ENCODE results near the gene SOBP.

The SOBP gene

DNA sequence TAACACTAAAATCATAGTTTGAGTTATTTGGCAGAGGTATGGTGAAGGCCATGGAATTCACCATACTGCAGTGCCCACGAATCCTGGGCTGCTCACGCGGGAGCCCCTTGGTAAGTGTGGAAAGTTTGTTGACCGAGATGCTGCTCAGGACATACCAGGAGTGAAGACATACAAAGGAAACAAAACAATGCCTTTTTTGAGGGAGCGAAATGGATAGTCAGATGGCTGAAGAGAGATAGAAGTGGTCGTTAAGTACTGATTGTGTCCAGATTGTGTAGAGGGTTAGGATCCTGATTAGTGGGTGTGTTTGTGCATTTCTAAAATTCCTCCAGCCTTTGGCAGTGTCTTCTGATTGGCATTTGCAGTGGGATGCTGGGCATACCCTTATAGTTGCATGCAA lies 83.0 kb downstream of the SOBP start:
- TF ChIP-seq ZFP30 (CRISPR knock-in tag; IDR thresholded peaks at IDR 0.05) (no peak), ZNF565 (CRISPR knock-in tag; conservative IDR thresholded peaks at IDR 0.05; ENCODE audit: low read depth) (no peak), ZFP3 (CRISPR knock-in tag; IDR thresholded peaks at IDR 0.05) (no peak), ZNF8 (CRISPR knock-in tag; IDR thresholded peaks at IDR 0.05) (no peak), PATZ1 (CRISPR knock-in tag; IDR thresholded peaks at IDR 0.05; ENCODE audit: borderline replicate concordance) (no peak), ZC3H10 (CRISPR knock-in tag; IDR thresholded peaks at IDR 0.05) (no peak), TCF4 (CRISPR knock-in tag; IDR thresholded peaks at IDR 0.05; ENCODE audit: borderline replicate concordance) (no peak), RARB (CRISPR knock-in tag; IDR thresholded peaks at IDR 0.05) (no peak), ZNF70 (CRISPR knock-in tag; IDR thresholded peaks at IDR 0.05) (no peak), ESRRG (CRISPR knock-in tag; IDR thresholded peaks at IDR 0.05) (no peak), PPARA (CRISPR knock-in tag; IDR thresholded peaks at IDR 0.05; ENCODE audit: borderline replicate concordance) (no peak), OSR1 (CRISPR knock-in tag; IDR thresholded peaks at IDR 0.05) (no peak), SNAI2 (CRISPR knock-in tag; IDR thresholded peaks at IDR 0.05) (no peak), GLIS3 (CRISPR knock-in tag; IDR thresholded peaks at IDR 0.05) (no peak), ARNTL (CRISPR knock-in tag; IDR thresholded peaks at IDR 0.05; ENCODE audit: borderline replicate concordance, low read depth) (no peak), CSDC2 (CRISPR knock-in tag; IDR thresholded peaks at IDR 0.05) (no peak)
- TF ChIP-seq, protein P1, sequence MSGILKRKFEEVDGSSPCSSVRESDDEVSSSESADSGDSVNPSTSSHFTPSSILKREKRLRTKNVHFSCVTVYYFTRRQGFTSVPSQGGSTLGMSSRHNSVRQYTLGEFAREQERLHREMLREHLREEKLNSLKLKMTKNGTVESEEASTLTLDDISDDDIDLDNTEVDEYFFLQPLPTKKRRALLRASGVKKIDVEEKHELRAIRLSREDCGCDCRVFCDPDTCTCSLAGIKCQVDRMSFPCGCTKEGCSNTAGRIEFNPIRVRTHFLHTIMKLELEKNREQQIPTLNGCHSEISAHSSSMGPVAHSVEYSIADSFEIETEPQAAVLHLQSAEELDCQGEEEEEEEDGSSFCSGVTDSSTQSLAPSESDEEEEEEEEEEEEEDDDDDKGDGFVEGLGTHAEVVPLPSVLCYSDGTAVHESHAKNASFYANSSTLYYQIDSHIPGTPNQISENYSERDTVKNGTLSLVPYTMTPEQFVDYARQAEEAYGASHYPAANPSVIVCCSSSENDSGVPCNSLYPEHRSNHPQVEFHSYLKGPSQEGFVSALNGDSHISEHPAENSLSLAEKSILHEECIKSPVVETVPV (CRISPR knock-in tag; IDR thresholded peaks at IDR 0.05): no peak
- TF ChIP-seq, protein P2, sequence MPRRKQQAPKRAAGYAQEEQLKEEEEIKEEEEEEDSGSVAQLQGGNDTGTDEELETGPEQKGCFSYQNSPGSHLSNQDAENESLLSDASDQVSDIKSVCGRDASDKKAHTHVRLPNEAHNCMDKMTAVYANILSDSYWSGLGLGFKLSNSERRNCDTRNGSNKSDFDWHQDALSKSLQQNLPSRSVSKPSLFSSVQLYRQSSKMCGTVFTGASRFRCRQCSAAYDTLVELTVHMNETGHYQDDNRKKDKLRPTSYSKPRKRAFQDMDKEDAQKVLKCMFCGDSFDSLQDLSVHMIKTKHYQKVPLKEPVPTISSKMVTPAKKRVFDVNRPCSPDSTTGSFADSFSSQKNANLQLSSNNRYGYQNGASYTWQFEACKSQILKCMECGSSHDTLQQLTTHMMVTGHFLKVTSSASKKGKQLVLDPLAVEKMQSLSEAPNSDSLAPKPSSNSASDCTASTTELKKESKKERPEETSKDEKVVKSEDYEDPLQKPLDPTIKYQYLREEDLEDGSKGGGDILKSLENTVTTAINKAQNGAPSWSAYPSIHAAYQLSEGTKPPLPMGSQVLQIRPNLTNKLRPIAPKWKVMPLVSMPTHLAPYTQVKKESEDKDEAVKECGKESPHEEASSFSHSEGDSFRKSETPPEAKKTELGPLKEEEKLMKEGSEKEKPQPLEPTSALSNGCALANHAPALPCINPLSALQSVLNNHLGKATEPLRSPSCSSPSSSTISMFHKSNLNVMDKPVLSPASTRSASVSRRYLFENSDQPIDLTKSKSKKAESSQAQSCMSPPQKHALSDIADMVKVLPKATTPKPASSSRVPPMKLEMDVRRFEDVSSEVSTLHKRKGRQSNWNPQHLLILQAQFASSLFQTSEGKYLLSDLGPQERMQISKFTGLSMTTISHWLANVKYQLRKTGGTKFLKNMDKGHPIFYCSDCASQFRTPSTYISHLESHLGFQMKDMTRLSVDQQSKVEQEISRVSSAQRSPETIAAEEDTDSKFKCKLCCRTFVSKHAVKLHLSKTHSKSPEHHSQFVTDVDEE (CRISPR knock-in tag; IDR thresholded peaks at IDR 0.05): no peak
- TF ChIP-seq, protein P3, sequence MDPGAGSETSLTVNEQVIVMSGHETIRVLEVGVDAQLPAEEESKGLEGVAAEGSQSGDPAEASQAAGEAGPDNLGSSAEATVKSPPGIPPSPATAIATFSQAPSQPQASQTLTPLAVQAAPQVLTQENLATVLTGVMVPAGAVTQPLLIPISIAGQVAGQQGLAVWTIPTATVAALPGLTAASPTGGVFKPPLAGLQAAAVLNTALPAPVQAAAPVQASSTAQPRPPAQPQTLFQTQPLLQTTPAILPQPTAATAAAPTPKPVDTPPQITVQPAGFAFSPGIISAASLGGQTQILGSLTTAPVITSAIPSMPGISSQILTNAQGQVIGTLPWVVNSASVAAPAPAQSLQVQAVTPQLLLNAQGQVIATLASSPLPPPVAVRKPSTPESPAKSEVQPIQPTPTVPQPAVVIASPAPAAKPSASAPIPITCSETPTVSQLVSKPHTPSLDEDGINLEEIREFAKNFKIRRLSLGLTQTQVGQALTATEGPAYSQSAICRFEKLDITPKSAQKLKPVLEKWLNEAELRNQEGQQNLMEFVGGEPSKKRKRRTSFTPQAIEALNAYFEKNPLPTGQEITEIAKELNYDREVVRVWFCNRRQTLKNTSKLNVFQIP (CRISPR knock-in tag; IDR thresholded peaks at IDR 0.05; ENCODE audit: borderline replicate concordance, low read depth): no peak
- TF ChIP-seq, protein P4, sequence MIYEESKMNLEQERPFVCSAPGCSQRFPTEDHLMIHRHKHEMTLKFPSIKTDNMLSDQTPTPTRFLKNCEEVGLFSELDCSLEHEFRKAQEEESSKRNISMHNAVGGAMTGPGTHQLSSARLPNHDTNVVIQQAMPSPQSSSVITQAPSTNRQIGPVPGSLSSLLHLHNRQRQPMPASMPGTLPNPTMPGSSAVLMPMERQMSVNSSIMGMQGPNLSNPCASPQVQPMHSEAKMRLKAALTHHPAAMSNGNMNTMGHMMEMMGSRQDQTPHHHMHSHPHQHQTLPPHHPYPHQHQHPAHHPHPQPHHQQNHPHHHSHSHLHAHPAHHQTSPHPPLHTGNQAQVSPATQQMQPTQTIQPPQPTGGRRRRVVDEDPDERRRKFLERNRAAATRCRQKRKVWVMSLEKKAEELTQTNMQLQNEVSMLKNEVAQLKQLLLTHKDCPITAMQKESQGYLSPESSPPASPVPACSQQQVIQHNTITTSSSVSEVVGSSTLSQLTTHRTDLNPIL (CRISPR knock-in tag; IDR thresholded peaks at IDR 0.05; ENCODE audit: low read depth): no peak
- ATAC-seq: no peak

GRCh38 chr6:107574856-107575255 lies 84.9 kb downstream of the SOBP start:
- TF ChIP-seq CSDC2 (CRISPR knock-in tag; IDR thresholded peaks at IDR 0.05) (no peak), BACH2 (CRISPR knock-in tag; IDR thresholded peaks at IDR 0.05; ENCODE audit: borderline replicate concordance) (no peak), OSR1 (CRISPR knock-in tag; IDR thresholded peaks at IDR 0.05) (no peak), PPARA (CRISPR knock-in tag; IDR thresholded peaks at IDR 0.05; ENCODE audit: borderline replicate concordance) (no peak), GLIS3 (CRISPR knock-in tag; IDR thresholded peaks at IDR 0.05) (no peak), TOX (CRISPR knock-in tag; IDR thresholded peaks at IDR 0.05; ENCODE audit: borderline replicate concordance) (no peak), ARNTL (CRISPR knock-in tag; IDR thresholded peaks at IDR 0.05; ENCODE audit: borderline replicate concordance, low read depth) (no peak), RARB (CRISPR knock-in tag; IDR thresholded peaks at IDR 0.05) (no peak), ZNF8 (CRISPR knock-in tag; IDR thresholded peaks at IDR 0.05) (no peak)
- TF ChIP-seq, protein P4 (CRISPR knock-in tag; IDR thresholded peaks at IDR 0.05; ENCODE audit: low read depth): no peak
- ATAC-seq: no peak

All from SK-N-SH treated with all-trans-retinoic acid at 6 μM for 48 hours (cell line).